Endodermal cell (in vitro differentiated cells): ENCODE measurements around the gene RSPH3. TPM values are rescaled to one million over a fixed set of nuclear protein-coding genes. Genes with fewer than 3 reads are reported as not detected.
A peak's percentile ranks its signal among the peaks of the same experiment; 100 is the strongest.

Experiments
- DNase-seq: peaks from one replicate; pipeline ENCODE4 v3.0.0-alpha.2; 2017
- H3K27ac ChIP-seq: 2 replicates; pipeline ENCODE4 v1.5.1; 2013; ENCODE audit warnings: mild to moderate bottlenecking, low read depth, low read length, moderate library complexity
- H3K27me3 ChIP-seq: 2 replicates; pipeline ENCODE4 v1.6.1; 2013; ENCODE audit warnings: mild to moderate bottlenecking, low read length, moderate library complexity; ENCODE audit not compliant: insufficient read depth, control insufficient read depth, poor library complexity, severe bottlenecking
- H3K36me3 ChIP-seq: 2 replicates; pipeline ENCODE4 v1.7.0; 2013; ENCODE audit warnings: mild to moderate bottlenecking, low read length, moderate library complexity; ENCODE audit not compliant: control insufficient read depth, insufficient read depth
- H3K4me1 ChIP-seq: one replicate; pipeline ENCODE4 v1.7.0; 2013; ENCODE audit warnings: low read length; ENCODE audit not compliant: control insufficient read depth, insufficient read depth
- H3K4me3 ChIP-seq: 2 replicates; pipeline ENCODE4 v1.5.1; 2013; ENCODE audit warnings: mild to moderate bottlenecking, low read length, moderate library complexity
- H3K9ac ChIP-seq: 2 replicates; pipeline ENCODE4 v1.6.1; 2013; ENCODE audit warnings: mild to moderate bottlenecking, low read length, moderate library complexity; ENCODE audit not compliant: poor library complexity, severe bottlenecking; ENCODE audit errors: extremely low read depth
- H3K9me3 ChIP-seq: 2 replicates; pipeline ENCODE4 v1.6.1; 2013; ENCODE audit warnings: mild to moderate bottlenecking, low read length, moderate library complexity; ENCODE audit not compliant: control insufficient read depth
- H3K27ac Mint-ChIP-seq: 2 replicates; pipeline ENCODE4 v1.8.0; 2020; ENCODE audit warnings: mixed read lengths
- H3K27me3 Mint-ChIP-seq: 2 replicates; pipeline ENCODE4 v1.8.0; 2021; ENCODE audit warnings: mild to moderate bottlenecking, mixed read lengths; ENCODE audit not compliant: insufficient read depth
- H3K36me3 Mint-ChIP-seq: 2 replicates; pipeline ENCODE4 v1.8.0; 2020; ENCODE audit warnings: low read depth, mixed read lengths
- H3K4me1 Mint-ChIP-seq: 2 replicates; pipeline ENCODE4 v1.8.0; 2020; ENCODE audit warnings: mixed read lengths
- H3K4me3 Mint-ChIP-seq: 2 replicates; pipeline ENCODE4 v1.8.0; 2020; ENCODE audit warnings: mild to moderate bottlenecking, moderate library complexity, mixed read lengths
- H3K9me3 Mint-ChIP-seq: 2 replicates; pipeline ENCODE4 v1.8.0; 2020; ENCODE audit warnings: mild to moderate bottlenecking, mixed read lengths
- CTCF ChIP-seq: fragments of 200-600 bp; sonication (generic); conservative IDR thresholded peaks from 2 replicates; pipeline ENCODE4 v1.5.0; 2021; ENCODE audit warnings: antibody characterized with exemption, mild to moderate bottlenecking
- WGBS, 2 experiments: methylation state at CpG; one replicate each; pipeline versions ENCODE4 v1.1.5 to v1.1.7; 2013; ENCODE audit warnings: missing lambda C conversion rate in 2 of 2, mixed read lengths in 1 of 2; ENCODE audit not compliant: insufficient coverage in 1 of 2, insufficient read length in 1 of 2; 5-methylcytosine and 5-hydroxymethylcytosine counted together
- total RNA-seq, 2 donors: library from RNA; stranded (reverse); fragmentation: NEBNext Ultra II Directional in 1 of 2; extraction: Animal tissue kit (Norgen Biotek cat#: 25700) in 1 of 2; gene quantifications; 2 replicates in 1 of 2; 3 replicates in 1 of 2; pipeline ENCODE4 v1.2.1, GENCODE V29; 2021

RSPH3 gene
- total RNA-seq, 2 donors from 2014 or later: 7.4 to 10.3 TPM

- Histone ChIP-seq H3K9ac (no peak overlapping the region), H3K27ac (no peak overlapping the region), H3K27me3 (no peaks in the 10 kb centered on the region), H3K4me3 (no peak overlapping the region), H3K36me3 (peaks cover 3% of the 10 kb centered on the region), H3K9me3 (no peaks in the 10 kb centered on the region), H3K4me1 (no peaks in the 10 kb centered on the region)
- H3K4me3 Mint-ChIP-seq: no peak overlapping the region
- no peaks in the 10 kb centered on the region for H3K27me3 Mint-ChIP-seq
- H3K4me1 Mint-ChIP-seq: peaks cover 9% of the 10 kb centered on the region
- H3K27ac Mint-ChIP-seq: no peak overlapping the region
- 82 to 83% methylated on average over 3 of the region's 3 CpGs for WGBS, 2 experiments
- no peak for DNase-seq
- no peaks in the 10 kb centered on the region for H3K9me3 Mint-ChIP-seq
- H3K36me3 Mint-ChIP-seq: no peaks in the 10 kb centered on the region
- TF ChIP-seq CTCF: no peak
Observed at GRCh38 chr6:159004592-159004991, 4.6 kb upstream of the RSPH3 start.

- H3K4me1 Mint-ChIP-seq: peaks cover 9% of the 10 kb centered on the region
- 93 to 96% methylated on average over 7 to 12 of the region's 12 CpGs for WGBS, 2 experiments
- H3K9me3 ChIP-seq: no peaks in the 10 kb centered on the region
- no peak overlapping the region for H3K27ac Mint-ChIP-seq
- H3K9ac ChIP-seq: no peak overlapping the region
- H3K36me3 Mint-ChIP-seq: no peaks in the 10 kb centered on the region
- H3K9me3 Mint-ChIP-seq: no peaks in the 10 kb centered on the region
- no peak for TF ChIP-seq CTCF
- H3K4me3 ChIP-seq: no peak overlapping the region
- no peak overlapping the region for H3K27ac ChIP-seq
- H3K4me3 Mint-ChIP-seq: no peak overlapping the region
- DNase-seq: peak; percentile 56
- no peaks in the 10 kb centered on the region for H3K27me3 Mint-ChIP-seq
- H3K4me1 ChIP-seq: no peaks in the 10 kb centered on the region
- H3K36me3 ChIP-seq: peaks cover 3% of the 10 kb centered on the region
- no peaks in the 10 kb centered on the region for H3K27me3 ChIP-seq
Observed at GRCh38 chr6:159002432-159003155, 2.6 kb upstream of the RSPH3 start.

GRCh38 chr6:158999154-158999665 is 792 bp downstream of the RSPH3 start:
- Histone ChIP-seq H3K4me1 (no peaks in the 10 kb centered on the region), H3K36me3 (peaks cover 15% of the 10 kb centered on the region), H3K27me3 (no peaks in the 10 kb centered on the region), H3K9ac (peak overlapping the region; percentile 87), H3K9me3 (no peaks in the 10 kb centered on the region), H3K4me3 (peak overlapping the region; percentile 95), H3K27ac (no peak overlapping the region)
- Mint-ChIP-seq H3K36me3 (peaks cover 3% of the 10 kb centered on the region), H3K27me3 (no peaks in the 10 kb centered on the region), H3K27ac (peak overlapping the region; percentile 95), H3K4me3 (peak overlapping the region; percentile 95), H3K9me3 (no peaks in the 10 kb centered on the region), H3K4me1 (peaks cover 13% of the 10 kb centered on the region)
- 5 to 31% methylated on average over 4 to 24 of the region's 24 CpGs for WGBS, 2 experiments
- TF ChIP-seq CTCF: no peak
- DNase-seq: no peak
